Natural killer cell (primary cell): ENCODE data around the gene CAPN11. TPM values are rescaled to one million over a fixed set of nuclear protein-coding genes. Genes with fewer than 3 reads are reported as not detected.

Experiments used
- ATAC-seq, 3 donors: fragments of 150-1000 bp in 2 of 3; fragments of 200-7000 bp in 1 of 3; cut with Tn5 transposase; 1 replicate in 1 of 3; 2 replicates in 2 of 3; pipeline ENCODE4 v1.10.0; 2021; ENCODE audit warnings: mild to moderate bottlenecking in 2 of 3, moderate library complexity in 2 of 3
- DNase-seq, 2 donors: peaks; one replicate each; pipeline versions ENCODE4 v3.0.0 to v3.0.0-alpha.2; 2013 to 2021; ENCODE audit warnings: mixed read lengths in 1 of 2
- H3K27ac ChIP-seq: one replicate; pipeline ENCODE4 v1.5.1; 2013; ENCODE audit warnings: mild to moderate bottlenecking, low read length
- H3K27me3 ChIP-seq: one replicate; pipeline ENCODE4 v1.6.1; 2013; ENCODE audit warnings: low read length; ENCODE audit not compliant: control insufficient read depth, insufficient read depth
- H3K36me3 ChIP-seq: one replicate; pipeline ENCODE4 v1.6.1; 2013; ENCODE audit warnings: low read length; ENCODE audit not compliant: control insufficient read depth, insufficient read depth
- H3K4me1 ChIP-seq: one replicate; pipeline ENCODE4 v1.6.1; 2013; ENCODE audit warnings: low read length; ENCODE audit not compliant: control insufficient read depth, insufficient read depth
- H3K4me3 ChIP-seq: one replicate; pipeline ENCODE4 v1.5.1; 2013; ENCODE audit warnings: low read length
- H3K9me3 ChIP-seq: one replicate; pipeline ENCODE4 v1.6.1; 2013; ENCODE audit warnings: low read length; ENCODE audit not compliant: control insufficient read depth, insufficient read depth
- H3K27ac Mint-ChIP-seq, 2 donors: one replicate each; pipeline ENCODE4 v1.8.0; 2022; ENCODE audit warnings: mild to moderate bottlenecking in 2 of 2, mixed read lengths in 2 of 2, moderate library complexity in 1 of 2
- H3K27me3 Mint-ChIP-seq, 2 donors: one replicate each; pipeline ENCODE4 v1.8.0; 2022; ENCODE audit warnings: low read depth in 2 of 2, mixed read lengths in 2 of 2
- H3K36me3 Mint-ChIP-seq: one replicate; pipeline ENCODE4 v1.8.0; 2022; ENCODE audit warnings: mixed read lengths
- H3K4me1 Mint-ChIP-seq, 2 donors: one replicate each; pipeline ENCODE4 v1.8.0; 2022; ENCODE audit warnings: mixed read lengths in 2 of 2
- H3K4me3 Mint-ChIP-seq: one replicate; pipeline ENCODE4 v1.8.0; 2022; ENCODE audit warnings: mild to moderate bottlenecking, moderate library complexity, mixed read lengths
- H3K9me3 Mint-ChIP-seq, 2 donors: one replicate each; pipeline ENCODE4 v1.8.0; 2022; ENCODE audit warnings: mixed read lengths in 2 of 2
- WGBS: methylation state at CpG from one replicate; pipeline ENCODE4 v1.1.7; 2013; ENCODE audit warnings: missing lambda C conversion rate; ENCODE audit not compliant: insufficient coverage; 5-methylcytosine and 5-hydroxymethylcytosine counted together
- intact Hi-C: fragments of 100-400 bp; cut with micrococcal nuclease; formaldehyde crosslinking; loops from one replicate; pipeline ENCODE4 v1.14.2; 2022
- total RNA-seq, 4 donors: library from RNA; stranded (reverse); fragments of 120-200 nt in 1 of 4; gene quantifications; one replicate each; pipeline versions ENCODE4 v1.2.3 to v1.2.4, GENCODE V29; 2013 to 2022
- TF ChIP-seq, protein P1 (sequence below): fragments of 200-600 bp; IDR thresholded peaks from one replicate; pipeline ENCODE4 v1.8.0; 2022; ENCODE audit warnings: antibody characterized with exemption

CAPN11 gene
- total RNA-seq, 3 donors from 2014 or later (not counting 1 experiment from before 2014, with no cell fraction given): not detected

GRCh38 chr6:44120692-44121443 lies 37.8 kb upstream of the CAPN11 start:
- Histone ChIP-seq H3K4me3 (no peak overlapping the region), H3K4me1 (peaks cover 49% of the 10 kb centered on the region), H3K27me3 (no peaks in the 10 kb centered on the region), H3K36me3 (no peaks in the 10 kb centered on the region), H3K9me3 (no peaks in the 10 kb centered on the region), H3K27ac (no peak overlapping the region)
- H3K4me3 Mint-ChIP-seq: no peak overlapping the region
- DNase-seq: no peak
- H3K27ac Mint-ChIP-seq: peak overlapping the region in 1 of 2 donors; percentile 44
- no peaks in the 10 kb centered on the region for H3K27me3 Mint-ChIP-seq
- no peaks in the 10 kb centered on the region for H3K9me3 Mint-ChIP-seq
- 89% methylated on average over 3 of the region's 4 CpGs for WGBS
- H3K36me3 Mint-ChIP-seq: no peaks in the 10 kb centered on the region
- H3K4me1 Mint-ChIP-seq: peaks cover 40 to 60% of the 10 kb centered on the region in 2 donors
- intact Hi-C loops: no loop called here
- TF ChIP-seq, protein P1, sequence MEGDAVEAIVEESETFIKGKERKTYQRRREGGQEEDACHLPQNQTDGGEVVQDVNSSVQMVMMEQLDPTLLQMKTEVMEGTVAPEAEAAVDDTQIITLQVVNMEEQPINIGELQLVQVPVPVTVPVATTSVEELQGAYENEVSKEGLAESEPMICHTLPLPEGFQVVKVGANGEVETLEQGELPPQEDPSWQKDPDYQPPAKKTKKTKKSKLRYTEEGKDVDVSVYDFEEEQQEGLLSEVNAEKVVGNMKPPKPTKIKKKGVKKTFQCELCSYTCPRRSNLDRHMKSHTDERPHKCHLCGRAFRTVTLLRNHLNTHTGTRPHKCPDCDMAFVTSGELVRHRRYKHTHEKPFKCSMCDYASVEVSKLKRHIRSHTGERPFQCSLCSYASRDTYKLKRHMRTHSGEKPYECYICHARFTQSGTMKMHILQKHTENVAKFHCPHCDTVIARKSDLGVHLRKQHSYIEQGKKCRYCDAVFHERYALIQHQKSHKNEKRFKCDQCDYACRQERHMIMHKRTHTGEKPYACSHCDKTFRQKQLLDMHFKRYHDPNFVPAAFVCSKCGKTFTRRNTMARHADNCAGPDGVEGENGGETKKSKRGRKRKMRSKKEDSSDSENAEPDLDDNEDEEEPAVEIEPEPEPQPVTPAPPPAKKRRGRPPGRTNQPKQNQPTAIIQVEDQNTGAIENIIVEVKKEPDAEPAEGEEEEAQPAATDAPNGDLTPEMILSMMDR: no peak
- ATAC-seq: no peak

DNA sequence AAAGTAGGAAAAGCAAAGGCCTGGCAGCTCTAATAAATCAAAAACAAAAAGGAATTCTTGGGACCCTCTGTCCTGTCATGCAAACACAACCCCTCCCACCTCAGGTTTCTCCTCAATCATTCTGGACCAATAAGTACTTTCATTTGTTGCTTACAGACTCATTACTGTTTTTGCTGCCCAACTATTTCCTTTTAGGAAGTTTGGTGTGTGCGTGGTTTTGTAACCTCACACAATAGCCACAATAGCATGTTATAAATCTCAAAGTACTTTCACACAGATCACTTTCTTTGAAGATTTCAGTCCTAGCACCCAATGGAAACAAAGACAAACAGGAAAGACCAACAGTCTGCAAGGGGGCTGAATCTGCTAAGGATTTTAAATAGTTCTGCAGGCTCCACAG lies 35.8 kb upstream of the CAPN11 start:
- intact Hi-C loops: no loop called here
- no peaks in the 10 kb centered on the region for H3K27me3 ChIP-seq
- H3K27ac ChIP-seq: peak overlapping the region; percentile 28
- no CpG with 5 or more reads among the region's 1 CpG for WGBS
- TF ChIP-seq, protein P1: no peak
- no peaks in the 10 kb centered on the region for H3K36me3 Mint-ChIP-seq
- DNase-seq: peak in 1 of 2 donors; percentile 63
- H3K36me3 ChIP-seq: no peaks in the 10 kb centered on the region
- H3K4me1 Mint-ChIP-seq: peaks cover 50 to 63% of the 10 kb centered on the region in 2 donors
- no peaks in the 10 kb centered on the region for H3K27me3 Mint-ChIP-seq
- H3K4me3 ChIP-seq: no peak overlapping the region
- peak overlapping the region; percentile 85 to 97 for H3K27ac Mint-ChIP-seq
- H3K4me3 Mint-ChIP-seq: peak overlapping the region; percentile 70
- H3K9me3 ChIP-seq: no peaks in the 10 kb centered on the region
- peaks cover 58% of the 10 kb centered on the region for H3K4me1 ChIP-seq
- ATAC-seq: peak in 1 of 3 donors; percentile 4
- no peaks in the 10 kb centered on the region for H3K9me3 Mint-ChIP-seq

- no peak overlapping the region for H3K4me3 ChIP-seq
- Mint-ChIP-seq H3K27ac (peak overlapping the region; percentile 85 to 97), H3K36me3 (no peaks in the 10 kb centered on the region), H3K9me3 (no peaks in the 10 kb centered on the region), H3K4me1 (peaks cover 54 to 69% of the 10 kb centered on the region in 2 donors), H3K4me3 (peak overlapping the region; percentile 70), H3K27me3 (no peaks in the 10 kb centered on the region)
- H3K27me3 ChIP-seq: no peaks in the 10 kb centered on the region
- ATAC-seq (no peak), DNase-seq (peak in 1 of 2 donors; percentile 34)
- H3K36me3 ChIP-seq: no peaks in the 10 kb centered on the region
- 29% methylated on average over 1 of the region's 2 CpGs for WGBS
- H3K9me3 ChIP-seq: no peaks in the 10 kb centered on the region
- H3K27ac ChIP-seq: peak overlapping the region; percentile 28
- H3K4me1 ChIP-seq: peaks cover 65% of the 10 kb centered on the region
- intact Hi-C loops: no loop called here
- TF ChIP-seq, protein P1: no peak
Measured at GRCh38 chr6:44123544-44123943, 35.1 kb upstream of the CAPN11 start.
